Memory B cell (primary cell): ENCODE measurements around the gene MICALL2.
A peak's percentile ranks its signal among the peaks of the same experiment; 100 is the strongest.

Source experiments
- ATAC-seq: fragments of 150-1000 bp; cut with Tn5 transposase; 2 replicates; pipeline ENCODE4 v1.10.0; 2021; ENCODE audit warnings: low read depth, mild to moderate bottlenecking, moderate library complexity
- DNase-seq, 2 donors: peaks; one replicate each; pipeline ENCODE4 v3.0.0; 2022; ENCODE audit warnings: low spot score in 2 of 2
- H3K27ac Mint-ChIP-seq: one replicate; pipeline ENCODE4 v1.8.0; 2022; ENCODE audit warnings: mild to moderate bottlenecking, moderate library complexity, mixed read lengths
- H3K27me3 Mint-ChIP-seq: one replicate; pipeline ENCODE4 v1.8.0; 2022; ENCODE audit warnings: mixed read lengths
- H3K36me3 Mint-ChIP-seq: one replicate; pipeline ENCODE4 v1.8.0; 2022; ENCODE audit warnings: mild to moderate bottlenecking, mixed read lengths
- H3K4me1 Mint-ChIP-seq: one replicate; pipeline ENCODE4 v1.8.0; 2022; ENCODE audit warnings: mixed read lengths
- H3K4me3 Mint-ChIP-seq: one replicate; pipeline ENCODE4 v1.8.0; 2022; ENCODE audit warnings: mild to moderate bottlenecking, moderate library complexity, mixed read lengths
- H3K9me3 Mint-ChIP-seq: one replicate; pipeline ENCODE4 v1.8.0; 2022; ENCODE audit warnings: mixed read lengths

MICALL2 gene

DNA sequence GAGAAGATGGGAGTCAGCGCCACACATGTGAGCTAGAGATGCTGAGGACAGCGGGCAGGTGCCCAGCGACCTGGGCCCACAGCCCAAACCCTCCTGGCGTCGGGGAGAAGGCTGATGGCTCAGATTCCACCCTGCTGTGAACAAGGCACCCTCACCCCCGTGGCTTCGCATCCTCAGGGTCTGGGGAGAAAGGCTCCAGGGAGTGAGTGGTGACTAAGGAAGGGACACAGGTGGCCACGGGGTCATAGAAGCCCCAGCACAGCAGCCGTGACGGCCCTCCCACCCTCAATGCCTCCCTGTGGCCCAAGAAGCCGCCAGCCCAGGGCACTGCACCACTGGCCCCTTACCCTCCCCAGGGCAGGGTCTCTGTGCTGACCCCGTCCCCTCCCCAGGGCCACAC, 25.3 kb upstream of the MICALL2 start:
- no peak overlapping the region for H3K27ac Mint-ChIP-seq
- no peaks in the 10 kb centered on the region for H3K4me1 Mint-ChIP-seq
- ATAC-seq = no peak
- DNase-seq = no peak
- H3K9me3 Mint-ChIP-seq = no peaks in the 10 kb centered on the region
- peaks cover 24% of the 10 kb centered on the region for H3K36me3 Mint-ChIP-seq
- H3K4me3 Mint-ChIP-seq = no peak overlapping the region
- no peaks in the 10 kb centered on the region for H3K27me3 Mint-ChIP-seq

DNA sequence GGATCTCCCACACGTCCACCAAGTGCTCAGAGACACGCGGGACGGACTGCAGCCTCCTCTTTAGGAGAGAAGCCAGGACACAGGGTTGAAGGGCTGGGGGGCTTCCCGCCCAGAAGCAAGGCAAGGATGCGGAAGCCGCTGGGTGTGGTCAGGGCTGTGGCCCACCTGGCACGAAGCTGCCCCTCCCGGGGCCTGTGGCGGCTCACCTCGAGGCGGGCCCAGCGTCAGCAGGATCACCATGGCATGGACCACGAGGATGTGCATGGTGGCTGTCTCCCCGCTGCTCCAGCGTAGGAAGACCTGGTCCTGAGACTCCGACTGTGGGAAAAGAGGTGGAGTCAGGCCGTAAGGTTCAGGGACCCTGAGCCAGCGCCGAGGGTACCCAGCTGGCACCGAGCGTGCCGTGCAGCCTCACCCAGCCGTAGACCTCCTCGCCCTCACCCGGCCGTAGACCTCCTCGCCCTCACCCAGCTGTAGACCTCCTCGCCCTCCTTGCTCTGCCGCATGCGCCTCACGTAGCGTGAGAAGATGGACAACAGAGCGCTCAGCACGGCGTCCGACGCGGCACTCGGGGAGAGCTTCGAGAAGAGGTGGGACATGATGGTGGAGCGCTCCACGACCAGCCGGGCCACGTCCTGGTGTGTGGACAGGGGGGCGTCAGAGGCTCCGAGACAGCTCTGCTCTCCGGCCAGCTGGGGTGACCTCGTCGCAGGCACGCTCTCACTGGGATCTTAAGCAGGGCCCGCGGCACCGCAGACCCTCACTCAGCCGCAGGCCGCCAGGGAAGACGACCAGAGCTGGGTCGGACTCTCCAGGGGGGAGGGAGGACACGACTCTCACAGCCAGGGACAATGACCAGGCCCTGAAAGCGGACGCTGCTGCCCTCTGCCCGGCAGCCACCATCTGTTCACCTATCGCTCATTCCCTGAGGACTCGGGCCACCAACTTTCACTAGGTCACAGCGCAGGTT, 24.6 kb upstream of the MICALL2 start:
- no peaks in the 10 kb centered on the region for H3K9me3 Mint-ChIP-seq
- ATAC-seq (no peak), DNase-seq (no peak)
- peaks cover 18% of the 10 kb centered on the region for H3K36me3 Mint-ChIP-seq
- no peaks in the 10 kb centered on the region for H3K27me3 Mint-ChIP-seq
- no peaks in the 10 kb centered on the region for H3K4me1 Mint-ChIP-seq
- no peak overlapping the region for H3K27ac Mint-ChIP-seq
- H3K4me3 Mint-ChIP-seq = no peak overlapping the region

DNA sequence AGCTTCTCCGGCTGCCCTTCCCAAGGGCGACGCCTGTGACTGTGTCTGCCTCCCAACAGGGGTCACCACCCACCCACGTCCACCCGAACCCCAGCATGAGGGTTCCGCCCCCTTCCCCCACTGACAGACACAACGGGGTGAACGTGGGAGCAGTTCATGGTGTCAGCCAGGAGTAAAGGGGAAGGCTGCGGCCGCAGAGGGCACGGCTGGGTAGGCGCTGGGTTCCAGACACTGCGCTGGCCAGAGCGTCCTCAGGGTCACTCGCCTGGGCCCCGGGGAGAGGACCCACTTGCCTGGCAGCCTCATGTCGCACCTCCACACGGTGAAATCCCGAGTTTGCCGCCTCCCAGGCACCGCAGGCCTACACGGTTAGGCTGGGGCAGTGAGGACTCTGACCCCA, 23.8 kb upstream of the MICALL2 start:
- no peak for ATAC-seq
- DNase-seq = no peak
- no peak overlapping the region for H3K4me3 Mint-ChIP-seq
- H3K27ac Mint-ChIP-seq = no peak overlapping the region
- no peaks in the 10 kb centered on the region for H3K27me3 Mint-ChIP-seq
- H3K4me1 Mint-ChIP-seq = no peaks in the 10 kb centered on the region
- H3K9me3 Mint-ChIP-seq = no peaks in the 10 kb centered on the region
- H3K36me3 Mint-ChIP-seq = peaks cover 13% of the 10 kb centered on the region

DNA sequence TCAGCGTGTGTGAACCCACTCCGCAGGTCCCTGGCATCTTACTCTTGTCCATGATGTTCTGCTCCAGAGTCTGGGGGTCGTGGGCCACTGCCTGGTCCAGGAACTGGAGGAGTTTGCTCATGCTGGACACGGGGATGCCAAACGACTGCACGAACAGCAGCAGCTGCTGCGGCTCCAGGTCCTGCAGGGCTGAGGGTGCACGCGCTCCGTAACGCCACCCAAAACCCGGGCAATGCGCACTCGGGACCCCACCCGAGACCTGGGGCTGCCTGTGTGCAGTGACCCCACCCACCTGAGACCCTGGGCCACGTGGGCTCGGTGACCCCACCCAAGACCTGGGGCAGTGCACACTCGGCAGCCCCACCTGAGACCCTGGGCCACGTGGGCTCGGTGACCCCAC, 22.0 kb upstream of the MICALL2 start:
- DNase-seq = no peak
- H3K27me3 Mint-ChIP-seq = no peaks in the 10 kb centered on the region
- H3K4me1 Mint-ChIP-seq = no peaks in the 10 kb centered on the region
- peaks cover 15% of the 10 kb centered on the region for H3K36me3 Mint-ChIP-seq
- no peak overlapping the region for H3K4me3 Mint-ChIP-seq
- no peaks in the 10 kb centered on the region for H3K9me3 Mint-ChIP-seq
- ATAC-seq = no peak
- no peak overlapping the region for H3K27ac Mint-ChIP-seq

DNA sequence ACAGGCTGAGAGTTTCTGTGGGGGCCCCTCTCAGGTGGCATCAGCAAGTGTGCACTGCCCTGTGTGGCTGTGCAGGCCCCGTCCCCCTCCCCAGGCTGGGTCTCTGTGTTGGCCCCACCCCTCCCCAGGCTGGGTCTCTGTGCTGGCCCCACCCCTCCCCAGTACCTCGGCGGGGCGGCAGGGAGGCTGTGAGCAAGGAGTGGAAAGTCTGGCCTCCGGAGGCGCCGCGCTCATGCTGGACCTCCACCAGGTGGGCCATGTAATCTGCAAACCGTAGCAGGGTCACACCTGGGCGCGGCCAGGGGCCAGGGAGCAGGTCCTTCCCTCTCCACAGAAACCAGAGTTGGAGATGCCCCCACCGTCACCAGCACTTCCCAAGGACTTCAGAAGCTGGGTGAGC, 21.4 kb upstream of the MICALL2 start:
- DNase-seq (no peak), ATAC-seq (no peak)
- H3K9me3 Mint-ChIP-seq = no peaks in the 10 kb centered on the region
- no peaks in the 10 kb centered on the region for H3K27me3 Mint-ChIP-seq
- no peak overlapping the region for H3K27ac Mint-ChIP-seq
- H3K36me3 Mint-ChIP-seq = peaks cover 15% of the 10 kb centered on the region
- no peak overlapping the region for H3K4me3 Mint-ChIP-seq
- H3K4me1 Mint-ChIP-seq = no peaks in the 10 kb centered on the region

DNA sequence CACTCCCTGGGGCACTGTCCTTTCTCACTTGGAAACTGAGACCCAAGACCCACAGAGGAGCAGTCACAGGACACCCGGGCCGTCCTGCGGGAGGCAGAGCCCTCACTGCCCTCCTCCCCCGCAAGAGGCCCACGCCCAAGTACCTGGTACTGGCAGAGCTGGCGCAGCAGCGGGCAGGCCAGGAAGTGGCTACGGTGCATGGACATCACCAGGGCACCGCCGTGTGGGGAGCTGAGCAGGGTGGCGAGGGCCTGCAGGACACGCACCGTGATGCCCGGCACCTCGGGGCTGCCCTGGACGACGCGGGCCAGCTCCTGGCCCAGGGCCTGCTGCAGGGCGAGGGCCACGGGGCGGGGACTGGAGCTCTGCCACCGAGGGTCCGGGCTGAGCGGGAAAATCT, 20.0 kb upstream of the MICALL2 start:
- Mint-ChIP-seq H3K4me1 (peaks cover 3% of the 10 kb centered on the region), H3K27me3 (no peaks in the 10 kb centered on the region), H3K36me3 (peaks cover 14% of the 10 kb centered on the region), H3K9me3 (no peaks in the 10 kb centered on the region), H3K4me3 (no peak overlapping the region), H3K27ac (no peak overlapping the region)
- no peak for DNase-seq
- ATAC-seq = no peak

DNA sequence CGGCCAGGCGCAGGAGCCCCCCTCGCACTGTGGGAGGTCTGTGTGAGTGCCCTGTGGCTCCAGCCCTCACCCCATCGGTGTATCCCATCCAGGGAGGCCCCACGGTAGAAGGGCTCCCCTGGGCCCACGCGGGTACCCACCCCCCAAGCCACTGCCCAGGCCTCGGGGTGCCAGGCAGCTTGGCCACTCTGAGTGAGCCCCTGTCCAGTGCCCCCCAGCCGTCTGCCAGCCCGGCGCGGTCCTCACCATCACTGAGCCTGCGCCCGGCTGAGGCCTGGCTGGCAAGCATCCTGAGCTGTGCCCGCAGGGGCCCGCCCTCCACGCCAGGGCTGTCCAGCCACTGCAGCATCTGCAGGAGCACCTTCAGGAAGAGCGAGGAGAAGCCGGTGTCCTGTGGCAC, 19.2 kb upstream of the MICALL2 start:
- no peak overlapping the region for H3K4me3 Mint-ChIP-seq
- no peaks in the 10 kb centered on the region for H3K9me3 Mint-ChIP-seq
- peaks cover 11% of the 10 kb centered on the region for H3K36me3 Mint-ChIP-seq
- H3K27me3 Mint-ChIP-seq = no peaks in the 10 kb centered on the region
- no peak for ATAC-seq
- H3K4me1 Mint-ChIP-seq = peaks cover 5% of the 10 kb centered on the region
- no peak for DNase-seq
- H3K27ac Mint-ChIP-seq = no peak overlapping the region

DNA sequence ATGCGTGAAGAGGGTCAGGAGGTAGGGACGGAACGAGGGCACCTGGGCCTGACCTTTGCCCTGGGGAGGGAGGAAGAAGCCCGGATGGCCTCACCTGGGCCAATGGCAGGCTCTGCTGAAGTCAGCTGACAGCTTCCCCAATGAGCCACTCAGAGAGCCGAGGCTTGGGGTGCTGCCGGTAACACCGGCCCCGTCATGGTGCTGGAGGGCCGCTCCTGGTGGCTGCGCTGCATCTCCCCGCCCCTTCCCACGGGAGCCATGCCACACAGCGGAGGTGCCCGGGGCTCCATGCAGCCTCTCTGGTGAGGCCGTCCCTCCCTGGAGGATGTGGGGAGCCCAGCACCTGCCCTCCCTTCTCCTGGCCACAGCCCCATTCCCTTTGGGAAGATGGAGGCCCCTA, 17.6 kb upstream of the MICALL2 start:
- DNase-seq = no peak
- peaks cover 5% of the 10 kb centered on the region for H3K4me1 Mint-ChIP-seq
- H3K9me3 Mint-ChIP-seq = no peaks in the 10 kb centered on the region
- H3K27ac Mint-ChIP-seq = no peak overlapping the region
- ATAC-seq = no peak
- no peaks in the 10 kb centered on the region for H3K27me3 Mint-ChIP-seq
- peaks cover 7% of the 10 kb centered on the region for H3K36me3 Mint-ChIP-seq
- H3K4me3 Mint-ChIP-seq = no peak overlapping the region

DNA sequence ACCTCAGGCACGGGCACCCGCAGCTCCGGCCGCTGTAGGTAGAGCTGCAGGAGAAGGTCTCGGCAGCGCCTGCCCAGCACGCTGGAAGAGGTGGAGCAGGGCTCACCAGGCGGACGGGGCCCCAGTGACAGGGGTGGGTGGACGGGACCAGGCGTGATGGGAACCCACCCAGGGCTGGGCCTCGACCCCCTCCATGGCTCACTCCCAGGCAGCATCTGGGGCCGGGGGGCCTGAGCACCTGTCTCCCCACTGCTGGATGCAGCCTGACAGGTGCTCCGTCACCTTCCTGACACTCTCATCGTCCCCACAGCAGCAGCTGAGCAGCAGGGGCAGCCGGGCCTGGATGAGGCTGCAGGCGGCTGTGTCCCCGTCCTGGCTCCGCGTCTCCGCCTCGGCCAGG, 16.7 kb upstream of the MICALL2 start:
- peaks cover 6% of the 10 kb centered on the region for H3K36me3 Mint-ChIP-seq
- no peaks in the 10 kb centered on the region for H3K27me3 Mint-ChIP-seq
- H3K9me3 Mint-ChIP-seq = no peaks in the 10 kb centered on the region
- peaks cover 5% of the 10 kb centered on the region for H3K4me1 Mint-ChIP-seq
- no peak for ATAC-seq
- H3K27ac Mint-ChIP-seq = no peak overlapping the region
- no peak for DNase-seq
- no peak overlapping the region for H3K4me3 Mint-ChIP-seq

DNA sequence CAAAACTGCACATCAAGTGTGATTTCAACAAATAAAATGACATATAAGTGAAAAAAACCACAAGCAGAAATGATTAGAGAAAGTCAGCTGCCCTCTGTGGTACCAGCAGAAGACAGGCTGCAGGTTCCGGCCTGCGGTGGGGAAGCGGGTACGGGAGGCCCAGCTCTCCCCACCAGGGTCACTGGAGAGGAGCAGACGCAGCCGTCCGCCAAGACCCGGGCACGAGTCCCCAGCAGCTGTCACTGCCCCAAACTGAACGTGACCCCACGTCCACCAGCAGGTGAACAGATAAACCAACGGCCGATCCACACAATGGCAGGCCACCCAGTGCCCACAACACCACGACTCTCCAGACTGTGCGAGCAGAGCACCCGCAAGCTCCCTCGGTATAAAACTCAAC, 16.1 kb upstream of the MICALL2 start:
- peaks cover 6% of the 10 kb centered on the region for H3K36me3 Mint-ChIP-seq
- DNase-seq (no peak), ATAC-seq (no peak)
- no peak overlapping the region for H3K27ac Mint-ChIP-seq
- H3K27me3 Mint-ChIP-seq = no peaks in the 10 kb centered on the region
- no peaks in the 10 kb centered on the region for H3K9me3 Mint-ChIP-seq
- peaks cover 5% of the 10 kb centered on the region for H3K4me1 Mint-ChIP-seq
- H3K4me3 Mint-ChIP-seq = no peak overlapping the region

DNA sequence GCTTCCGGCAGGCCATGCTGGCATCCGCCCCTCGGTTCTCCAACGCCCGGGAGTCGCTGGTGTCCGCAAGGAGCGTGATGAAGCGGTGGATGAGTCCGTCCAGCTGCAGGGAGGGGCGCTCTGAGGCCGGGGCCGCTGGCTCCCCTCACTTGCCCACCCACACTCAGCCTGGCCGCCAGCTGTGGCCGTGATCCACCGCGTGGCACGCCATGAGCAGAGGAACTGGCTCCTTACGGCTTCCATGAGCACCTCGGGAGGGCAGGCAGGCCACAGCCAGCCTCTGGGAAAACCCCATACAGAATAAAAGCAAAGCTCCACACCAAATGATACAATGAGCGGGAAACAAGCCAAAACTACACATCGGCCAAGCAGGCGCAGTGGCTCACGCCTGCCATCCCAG, 15.5 kb upstream of the MICALL2 start:
- Mint-ChIP-seq H3K27ac (no peak overlapping the region), H3K9me3 (no peaks in the 10 kb centered on the region), H3K4me3 (no peak overlapping the region), H3K4me1 (peaks cover 5% of the 10 kb centered on the region), H3K36me3 (peaks cover 8% of the 10 kb centered on the region), H3K27me3 (no peaks in the 10 kb centered on the region)
- ATAC-seq (no peak), DNase-seq (no peak)

DNA sequence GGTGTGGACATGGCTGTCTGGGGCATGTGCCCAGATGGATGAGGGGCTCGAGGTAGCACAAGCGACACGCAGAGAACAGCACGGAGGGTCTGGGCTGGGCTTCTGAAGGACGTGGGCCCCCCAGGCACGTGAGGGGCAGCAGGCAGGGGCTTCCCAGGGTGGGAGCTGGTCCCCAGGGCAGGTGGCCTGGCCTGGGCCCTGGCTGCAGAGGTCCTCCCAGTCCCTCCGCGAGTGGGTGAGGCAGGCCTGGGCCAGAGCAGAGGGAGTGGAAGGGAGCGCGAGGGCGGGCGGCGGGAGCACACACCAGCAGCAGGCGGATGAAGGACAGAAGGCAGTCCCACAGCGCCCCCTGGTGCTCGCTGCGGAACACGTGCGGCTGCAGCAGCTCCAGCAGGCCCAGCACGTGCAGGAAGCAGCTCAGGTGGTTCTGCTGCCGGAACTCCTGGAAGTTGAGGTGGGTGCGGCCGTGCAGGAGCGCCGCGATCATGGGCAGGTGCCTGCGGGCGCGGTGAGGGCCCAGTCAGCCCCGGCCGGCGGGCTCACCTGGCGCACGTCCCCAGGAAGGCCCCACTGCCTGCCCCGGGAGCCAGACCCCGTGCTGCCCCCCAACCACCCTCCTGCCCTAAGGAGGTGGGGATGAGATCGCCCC, 14.7 kb upstream of the MICALL2 start:
- peak; percentile 91 for ATAC-seq
- Mint-ChIP-seq H3K27me3 (no peaks in the 10 kb centered on the region), H3K27ac (no peak overlapping the region)

DNA sequence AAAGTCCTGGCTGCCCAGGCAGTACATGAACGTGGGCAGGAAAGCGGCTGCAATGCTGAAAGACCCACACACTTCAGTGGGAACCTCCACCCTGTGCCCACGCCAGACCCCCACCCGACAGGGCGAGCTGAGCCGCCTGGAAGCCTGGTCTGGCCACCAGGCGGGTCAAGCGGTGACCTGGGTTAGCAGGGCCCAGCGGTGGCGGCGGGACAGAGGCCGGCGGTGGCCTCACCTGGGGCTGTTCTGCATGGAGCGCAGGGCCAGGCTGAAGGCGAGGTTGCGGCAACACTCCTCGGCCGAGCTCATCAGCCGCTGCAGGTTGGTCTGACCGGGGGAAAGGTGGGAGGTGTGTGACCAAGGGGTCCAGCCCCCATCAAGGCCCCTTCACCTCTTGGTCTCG, 11.6 kb upstream of the MICALL2 start:
- ATAC-seq = no peak
- peaks cover 6% of the 10 kb centered on the region for H3K36me3 Mint-ChIP-seq
- no peak for DNase-seq
- no peaks in the 10 kb centered on the region for H3K9me3 Mint-ChIP-seq
- H3K4me3 Mint-ChIP-seq = no peak overlapping the region
- H3K4me1 Mint-ChIP-seq = peaks cover 5% of the 10 kb centered on the region
- H3K27ac Mint-ChIP-seq = no peak overlapping the region
- no peaks in the 10 kb centered on the region for H3K27me3 Mint-ChIP-seq

More for the DNA sequence above, 14.7 kb upstream of the MICALL2 start:
- peaks cover 5% of the 10 kb centered on the region for H3K4me1 Mint-ChIP-seq
- no peak overlapping the region for H3K4me3 Mint-ChIP-seq
- no peaks in the 10 kb centered on the region for H3K9me3 Mint-ChIP-seq
- peak; percentile 74 to 80 for DNase-seq
- H3K36me3 Mint-ChIP-seq = peaks cover 8% of the 10 kb centered on the region

DNA sequence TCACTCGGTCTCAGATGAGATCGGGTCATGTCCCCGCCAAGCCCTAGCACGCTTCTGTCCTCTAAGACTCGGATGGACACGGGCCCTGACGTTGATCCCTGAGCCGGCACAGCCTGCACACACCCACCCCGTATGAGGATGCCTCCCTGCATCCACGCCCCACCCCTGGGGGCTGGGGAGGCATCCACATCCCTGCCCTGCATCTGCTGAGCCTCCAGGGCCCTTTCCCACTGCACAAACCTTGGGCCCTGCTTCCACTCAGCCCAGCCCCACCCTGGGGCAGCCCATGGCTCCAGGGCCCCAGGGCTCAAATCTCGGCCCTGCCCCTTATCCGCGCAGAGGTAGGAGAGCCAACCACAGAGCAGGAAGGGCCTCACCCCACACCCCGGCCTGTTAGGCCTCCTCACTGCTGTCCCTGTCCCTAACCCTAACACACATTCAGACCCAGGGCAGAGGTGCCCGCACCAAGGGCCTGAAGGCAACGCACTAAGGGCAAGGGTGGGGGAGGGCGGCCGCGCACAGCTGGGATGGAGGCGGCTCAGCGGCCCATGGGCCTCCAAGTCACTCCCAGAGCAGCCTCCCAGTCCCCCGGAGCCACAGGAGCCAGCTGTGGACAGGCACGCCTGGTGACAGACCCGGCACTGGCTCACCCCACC, 9.5 kb upstream of the MICALL2 start:
- no peak overlapping the region for H3K4me3 Mint-ChIP-seq
- DNase-seq (no peak), ATAC-seq (no peak)
- no peaks in the 10 kb centered on the region for H3K4me1 Mint-ChIP-seq
- no peaks in the 10 kb centered on the region for H3K9me3 Mint-ChIP-seq
- H3K27ac Mint-ChIP-seq = no peak overlapping the region
- H3K27me3 Mint-ChIP-seq = no peaks in the 10 kb centered on the region
- peaks cover 3% of the 10 kb centered on the region for H3K36me3 Mint-ChIP-seq
